HepG2 (cell line): ENCODE results near the gene CAMTA1. TPM values are rescaled to one million over a fixed set of nuclear protein-coding genes. Genes with fewer than 3 reads are reported as not detected.

Source experiments
- ATAC-seq: fragments of 200-7000 bp; cut with Tn5 transposase; 3 replicates; pipeline ENCODE4 v1.9.1; 2020; ENCODE audit warnings: mild to moderate bottlenecking, moderate library complexity
- BruUV-seq: library from RNA; stranded (reverse); fragments of 400-500 nt; replicated peaks from 2 replicates; lab custom pipeline; 2021; lab: Mats Ljungman, UMichigan
- CTCF ChIA-PET: fragments of 300-600 bp; formaldehyde crosslinking; extraction: SDS; loops from one replicate; lab custom pipeline; 2021; ENCODE audit warnings: low total read pairs, inconsistent platforms, low intra/inter-chr PET ratio; lab: Yijun Ruan, JAX
- POLR2A ChIA-PET: fragments of 350-600 bp; sonication (Branson Sonifier 250); formaldehyde crosslinking; loops from one replicate; lab custom pipeline; 2020; ENCODE audit warnings: antibody characterized with exemption, inconsistent platforms; lab: Yijun Ruan, JAX
- DNase-seq: peaks from one replicate; pipeline ENCODE4 v3.0.0-alpha.2; 2015; ENCODE audit warnings: low spot score
- FAIRE-seq: peaks from 3 replicates; lab custom pipeline; 2011; peaks lifted over from hg19 to GRCh38; lab: Jason Lieb, UNC
- H2AFZ ChIP-seq: one replicate; pipeline ENCODE4 v1.6.1; 2011; ENCODE audit warnings: low read length, inconsistent platforms
- H3K27ac ChIP-seq: fragments of 300-600 bp; 3 replicates; pipeline ENCODE4 v1.8.0; 2011; ENCODE audit warnings: mixed run types, mild to moderate bottlenecking, mixed read lengths, low read length, inconsistent platforms; ENCODE audit not compliant: insufficient read depth; ENCODE audit errors: extremely low read length
- H3K27me3 ChIP-seq, 2 experiments: fragments of 200-600 bp in 1 of 2; 2 replicates in 1 of 2; 3 replicates in 1 of 2; pipeline versions ENCODE4 v1.6.0 to v1.8.0; 2011; ENCODE audit warnings: low read length in 2 of 2, mild to moderate bottlenecking in 2 of 2, moderate library complexity in 2 of 2, inconsistent platforms in 1 of 2; ENCODE audit not compliant: insufficient read depth in 2 of 2, control insufficient read depth in 1 of 2
- H3K36me3 ChIP-seq, 2 experiments: fragments of 200-600 bp in 1 of 2; replicated peaks in 1 of 2; 2 replicates in 1 of 2; 3 replicates in 1 of 2; pipeline versions ENCODE4 v1.5.1 to v1.8.0; 2011; ENCODE audit warnings: low read length in 2 of 2, inconsistent platforms in 1 of 2; ENCODE audit not compliant: insufficient read depth in 2 of 2, control insufficient read depth in 1 of 2
- H3K4me1 ChIP-seq: 2 replicates; pipeline ENCODE4 v1.5.1; 2012; ENCODE audit warnings: low read length, inconsistent platforms; ENCODE audit not compliant: insufficient read depth
- H3K4me2 ChIP-seq: 2 replicates; pipeline ENCODE4 v1.6.0; 2011; ENCODE audit warnings: low read depth, low read length, inconsistent platforms
- H3K4me3 ChIP-seq, 3 experiments: fragments of 200-600 bp in 1 of 3; sonication (generic), shearing (Covaris generic) in 1 of 3; replicated peaks in 1 of 3; 2 replicates each; pipeline ENCODE4 v1.5.1; 2011 to 2016; ENCODE audit warnings: low read length in 3 of 3, inconsistent platforms in 2 of 3, low read depth in 2 of 3, mild to moderate bottlenecking in 2 of 3, control low read depth in 1 of 3, mixed read lengths in 1 of 3; ENCODE audit not compliant: insufficient read depth in 1 of 3
- H3K79me2 ChIP-seq: one replicate; pipeline ENCODE4 v1.6.1; 2011; ENCODE audit warnings: low read length, inconsistent platforms; ENCODE audit not compliant: insufficient read depth
- H3K9ac ChIP-seq: 2 replicates; pipeline ENCODE4 v1.6.0; 2011; ENCODE audit warnings: mild to moderate bottlenecking, low read depth, low read length, inconsistent platforms; ENCODE audit not compliant: insufficient read depth
- H3K9me3 ChIP-seq: 2 replicates; pipeline ENCODE4 v1.5.1; 2012; ENCODE audit warnings: mild to moderate bottlenecking, low read length
- H4K20me1 ChIP-seq: 2 replicates; pipeline ENCODE4 v1.6.0; 2011; ENCODE audit warnings: inconsistent platforms, mild to moderate bottlenecking, low read length, moderate library complexity; ENCODE audit not compliant: insufficient read depth
- IRF2 ChIP-seq: IDR thresholded peaks from 2 replicates; pipeline ENCODE4 v1.6.1; 2018; ENCODE audit warnings: missing genetic modification reagents, missing compliant biosample characterization
- KDM5B ChIP-seq: sonication (generic); formaldehyde crosslinking; IDR thresholded peaks from 2 replicates; pipeline ENCODE4 v1.4.0; 2020; ENCODE audit warnings: missing genetic modification reagents, mild to moderate bottlenecking, borderline replicate concordance
- TBL1XR1 ChIP-seq: fragments of 150-350 bp; IDR thresholded peaks from 2 replicates; pipeline ENCODE4 v1.6.1; 2014; ENCODE audit warnings: borderline replicate concordance, low read length; ENCODE audit not compliant: partially characterized antibody
- YY1 ChIP-seq: IDR thresholded peaks from 2 replicates; pipeline ENCODE4 v1.6.1; 2011; ENCODE audit warnings: low read length, low read depth, moderate library complexity, mild to moderate bottlenecking; ENCODE audit not compliant: insufficient read depth, insufficient replicate concordance
- WGBS: methylation state at CpG from one replicate; pipeline ENCODE4 v1.1.6; 2017; ENCODE audit warnings: low lambda C conversion rate; 5-methylcytosine and 5-hydroxymethylcytosine counted together
- in situ Hi-C: cut with HindIII; loops from 2 replicates; pipeline ENCODE4 v1.10.0; 2017; ENCODE audit warnings: low pct_unique_long_range_greater_than_20kb; ENCODE audit not compliant: extremely low pct_ligation_motif_present
- intact Hi-C: fragments of 100-400 bp; cut with micrococcal nuclease; formaldehyde crosslinking; loops from one replicate; pipeline ENCODE4 v1.10.0; 2022; ENCODE audit not compliant: unreplicated experiment
- polyA plus RNA-seq, 8 experiments: library from polyadenylated mRNA; depleted of rRNA in 3 of 8; stranded (reverse) in 7 of 8; unstranded in 1 of 8; fragments of >200 nt; fragmentation: Illumina TruSeq in 4 of 8; extraction: Trizol in 4 of 8; gene quantifications; 2 replicates each; pipeline versions ENCODE4 v1.2.1 to v1.2.3, GENCODE V29; 2011 to 2016; ENCODE audit warnings: low read depth in 4 of 8, missing spikeins in 1 of 8, mixed read lengths in 1 of 8; ENCODE audit not compliant: insufficient read depth in 1 of 8
- total RNA-seq, 5 experiments: library from RNA; depleted of rRNA; stranded (reverse); fragments of >200 nt; fragmentation: Illumina TruSeq; extraction: Trizol; gene quantifications; 2 replicates each; pipeline ENCODE4 v1.2.3, GENCODE V29; 2016; ENCODE audit warnings: low read depth in 1 of 5
- TF ChIP-seq, protein P1 (sequence below): sonication (generic); formaldehyde crosslinking; IDR thresholded peaks from 2 replicates; pipeline ENCODE4 v1.4.0; 2020; ENCODE audit warnings: mild to moderate bottlenecking, missing genetic modification reagents
- TF ChIP-seq, protein P2 (sequence below): sonication (generic); formaldehyde crosslinking; IDR thresholded peaks from 2 replicates; pipeline ENCODE4 v1.5.0; 2020; ENCODE audit warnings: mild to moderate bottlenecking, missing genetic modification reagents, borderline replicate concordance
- TF ChIP-seq, protein P3 (sequence below), 2 experiments: IDR thresholded peaks; 2 replicates each; pipeline ENCODE4 v1.6.1; 2011 to 2012; ENCODE audit warnings: low read length in 2 of 2, borderline replicate concordance in 1 of 2, low read depth in 1 of 2, mild to moderate bottlenecking in 1 of 2, moderate library complexity in 1 of 2

Gene CAMTA1
- total and polyA plus RNA-seq, 2 of the 13 experiments (the other 11 are each of a cell fraction or from before 2014, with no cell fraction given), result 25.0 to 36.4 TPM

DNA sequence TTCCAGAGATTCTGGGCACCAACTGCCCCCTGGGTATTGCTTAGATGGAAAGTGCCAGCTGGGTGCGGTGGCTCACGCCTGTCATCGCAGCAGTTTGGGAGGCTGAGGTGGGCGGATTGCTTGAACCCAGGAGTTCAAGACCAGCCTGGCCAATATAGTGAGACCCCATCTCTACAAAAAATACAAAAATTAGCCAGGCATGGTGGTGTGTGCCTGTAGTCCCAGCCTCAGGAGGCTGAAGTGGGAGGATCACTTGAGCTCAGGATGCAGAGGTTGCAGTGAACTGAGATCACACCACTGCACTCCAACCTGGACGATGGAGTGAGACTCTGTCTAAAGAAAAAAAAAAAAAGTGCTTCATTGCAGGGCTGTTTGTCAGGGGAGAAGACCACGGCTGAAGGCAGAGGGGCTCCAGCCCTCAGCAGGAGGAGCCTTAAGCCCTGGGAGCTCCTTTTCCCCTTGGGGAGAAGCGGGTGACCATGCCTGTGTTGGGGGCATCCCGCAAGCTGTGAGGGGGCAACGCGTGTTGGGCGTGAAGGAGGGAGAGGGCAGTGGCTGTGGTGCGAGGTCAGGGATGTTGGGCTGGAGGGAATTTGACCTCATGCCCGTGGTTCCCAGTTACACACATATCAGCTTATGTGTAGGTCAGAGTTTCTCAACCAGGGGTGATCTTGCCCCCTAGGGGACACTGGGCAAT is 854.3 kb downstream of the CAMTA1 start:
- ChIA-PET POLR2A (no interaction called here), CTCF (no interaction called here)
- H3K79me2 ChIP-seq, result no peaks in the 10 kb centered on the region
- H3K9me3 ChIP-seq, result no peaks in the 10 kb centered on the region
- no peaks in the 10 kb centered on the region for H4K20me1 ChIP-seq
- H3K4me1 ChIP-seq, result no peaks in the 10 kb centered on the region
- FAIRE-seq (no peak), ATAC-seq (no peak), DNase-seq (no peak)
- BruUV-seq, result no TSS peak
- no peak overlapping the region for H2AFZ ChIP-seq
- H3K36me3 ChIP-seq, result no peaks in the 10 kb centered on the region
- H3K4me2 ChIP-seq, result no peak overlapping the region
- 55% methylated on average over 7 of the region's 13 CpGs for WGBS
- in situ Hi-C loops (loop anchor here (10.0 to 25.0 kb wide), 2 partner anchors 405 to 577 kb away; no protein-coding TSS in a partner anchor), intact Hi-C loops (no loop called here)
- H3K9ac ChIP-seq, result no peak overlapping the region
- H3K4me3 ChIP-seq, result no peak overlapping the region
- H3K27ac ChIP-seq, result no peak overlapping the region
- H3K27me3 ChIP-seq, result peaks cover 11 to 63% of the 10 kb centered on the region in 2 experiments
- TF ChIP-seq, protein P1, sequence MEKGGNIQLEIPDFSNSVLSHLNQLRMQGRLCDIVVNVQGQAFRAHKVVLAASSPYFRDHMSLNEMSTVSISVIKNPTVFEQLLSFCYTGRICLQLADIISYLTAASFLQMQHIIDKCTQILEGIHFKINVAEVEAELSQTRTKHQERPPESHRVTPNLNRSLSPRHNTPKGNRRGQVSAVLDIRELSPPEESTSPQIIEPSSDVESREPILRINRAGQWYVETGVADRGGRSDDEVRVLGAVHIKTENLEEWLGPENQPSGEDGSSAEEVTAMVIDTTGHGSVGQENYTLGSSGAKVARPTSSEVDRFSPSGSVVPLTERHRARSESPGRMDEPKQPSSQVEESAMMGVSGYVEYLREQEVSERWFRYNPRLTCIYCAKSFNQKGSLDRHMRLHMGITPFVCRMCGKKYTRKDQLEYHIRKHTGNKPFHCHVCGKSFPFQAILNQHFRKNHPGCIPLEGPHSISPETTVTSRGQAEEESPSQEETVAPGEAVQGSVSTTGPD (CRISPR knock-in tag), result no peak
- TF ChIP-seq IRF2 (CRISPR knock-in tag) (no peak), YY1 (no peak), KDM5B (no peak), TBL1XR1 (no peak)
- TF ChIP-seq, protein P2, sequence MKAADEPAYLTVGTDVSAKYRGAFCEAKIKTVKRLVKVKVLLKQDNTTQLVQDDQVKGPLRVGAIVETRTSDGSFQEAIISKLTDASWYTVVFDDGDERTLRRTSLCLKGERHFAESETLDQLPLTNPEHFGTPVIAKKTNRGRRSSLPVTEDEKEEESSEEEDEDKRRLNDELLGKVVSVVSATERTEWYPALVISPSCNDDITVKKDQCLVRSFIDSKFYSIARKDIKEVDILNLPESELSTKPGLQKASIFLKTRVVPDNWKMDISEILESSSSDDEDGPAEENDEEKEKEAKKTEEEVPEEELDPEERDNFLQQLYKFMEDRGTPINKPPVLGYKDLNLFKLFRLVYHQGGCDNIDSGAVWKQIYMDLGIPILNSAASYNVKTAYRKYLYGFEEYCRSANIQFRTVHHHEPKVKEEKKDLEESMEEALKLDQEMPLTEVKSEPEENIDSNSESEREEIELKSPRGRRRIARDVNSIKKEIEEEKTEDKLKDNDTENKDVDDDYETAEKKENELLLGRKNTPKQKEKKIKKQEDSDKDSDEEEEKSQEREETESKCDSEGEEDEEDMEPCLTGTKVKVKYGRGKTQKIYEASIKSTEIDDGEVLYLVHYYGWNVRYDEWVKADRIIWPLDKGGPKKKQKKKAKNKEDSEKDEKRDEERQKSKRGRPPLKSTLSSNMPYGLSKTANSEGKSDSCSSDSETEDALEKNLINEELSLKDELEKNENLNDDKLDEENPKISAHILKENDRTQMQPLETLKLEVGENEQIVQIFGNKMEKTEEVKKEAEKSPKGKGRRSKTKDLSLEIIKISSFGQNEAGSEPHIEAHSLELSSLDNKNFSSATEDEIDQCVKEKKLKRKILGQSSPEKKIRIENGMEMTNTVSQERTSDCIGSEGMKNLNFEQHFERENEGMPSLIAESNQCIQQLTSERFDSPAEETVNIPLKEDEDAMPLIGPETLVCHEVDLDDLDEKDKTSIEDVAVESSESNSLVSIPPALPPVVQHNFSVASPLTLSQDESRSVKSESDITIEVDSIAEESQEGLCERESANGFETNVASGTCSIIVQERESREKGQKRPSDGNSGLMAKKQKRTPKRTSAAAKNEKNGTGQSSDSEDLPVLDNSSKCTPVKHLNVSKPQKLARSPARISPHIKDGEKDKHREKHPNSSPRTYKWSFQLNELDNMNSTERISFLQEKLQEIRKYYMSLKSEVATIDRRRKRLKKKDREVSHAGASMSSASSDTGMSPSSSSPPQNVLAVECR, result no peak
- TF ChIP-seq, protein P3, sequence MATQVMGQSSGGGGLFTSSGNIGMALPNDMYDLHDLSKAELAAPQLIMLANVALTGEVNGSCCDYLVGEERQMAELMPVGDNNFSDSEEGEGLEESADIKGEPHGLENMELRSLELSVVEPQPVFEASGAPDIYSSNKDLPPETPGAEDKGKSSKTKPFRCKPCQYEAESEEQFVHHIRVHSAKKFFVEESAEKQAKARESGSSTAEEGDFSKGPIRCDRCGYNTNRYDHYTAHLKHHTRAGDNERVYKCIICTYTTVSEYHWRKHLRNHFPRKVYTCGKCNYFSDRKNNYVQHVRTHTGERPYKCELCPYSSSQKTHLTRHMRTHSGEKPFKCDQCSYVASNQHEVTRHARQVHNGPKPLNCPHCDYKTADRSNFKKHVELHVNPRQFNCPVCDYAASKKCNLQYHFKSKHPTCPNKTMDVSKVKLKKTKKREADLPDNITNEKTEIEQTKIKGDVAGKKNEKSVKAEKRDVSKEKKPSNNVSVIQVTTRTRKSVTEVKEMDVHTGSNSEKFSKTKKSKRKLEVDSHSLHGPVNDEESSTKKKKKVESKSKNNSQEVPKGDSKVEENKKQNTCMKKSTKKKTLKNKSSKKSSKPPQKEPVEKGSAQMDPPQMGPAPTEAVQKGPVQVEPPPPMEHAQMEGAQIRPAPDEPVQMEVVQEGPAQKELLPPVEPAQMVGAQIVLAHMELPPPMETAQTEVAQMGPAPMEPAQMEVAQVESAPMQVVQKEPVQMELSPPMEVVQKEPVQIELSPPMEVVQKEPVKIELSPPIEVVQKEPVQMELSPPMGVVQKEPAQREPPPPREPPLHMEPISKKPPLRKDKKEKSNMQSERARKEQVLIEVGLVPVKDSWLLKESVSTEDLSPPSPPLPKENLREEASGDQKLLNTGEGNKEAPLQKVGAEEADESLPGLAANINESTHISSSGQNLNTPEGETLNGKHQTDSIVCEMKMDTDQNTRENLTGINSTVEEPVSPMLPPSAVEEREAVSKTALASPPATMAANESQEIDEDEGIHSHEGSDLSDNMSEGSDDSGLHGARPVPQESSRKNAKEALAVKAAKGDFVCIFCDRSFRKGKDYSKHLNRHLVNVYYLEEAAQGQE (IDR thresholded peaks at IDR 0.05; ENCODE audit: borderline replicate concordance in 1 of 2, low read depth in 1 of 2, low read length in 2 of 2), result no peak
